ENCODE measurements around the gene VAMP4. TPM values are rescaled to one million over a fixed set of nuclear protein-coding genes. Genes with fewer than 3 reads are reported as not detected.

Gene VAMP4
- total and polyA plus RNA-seq, 4 donors, result 6.6 to 20.9 (median 10.6) TPM

DNA sequence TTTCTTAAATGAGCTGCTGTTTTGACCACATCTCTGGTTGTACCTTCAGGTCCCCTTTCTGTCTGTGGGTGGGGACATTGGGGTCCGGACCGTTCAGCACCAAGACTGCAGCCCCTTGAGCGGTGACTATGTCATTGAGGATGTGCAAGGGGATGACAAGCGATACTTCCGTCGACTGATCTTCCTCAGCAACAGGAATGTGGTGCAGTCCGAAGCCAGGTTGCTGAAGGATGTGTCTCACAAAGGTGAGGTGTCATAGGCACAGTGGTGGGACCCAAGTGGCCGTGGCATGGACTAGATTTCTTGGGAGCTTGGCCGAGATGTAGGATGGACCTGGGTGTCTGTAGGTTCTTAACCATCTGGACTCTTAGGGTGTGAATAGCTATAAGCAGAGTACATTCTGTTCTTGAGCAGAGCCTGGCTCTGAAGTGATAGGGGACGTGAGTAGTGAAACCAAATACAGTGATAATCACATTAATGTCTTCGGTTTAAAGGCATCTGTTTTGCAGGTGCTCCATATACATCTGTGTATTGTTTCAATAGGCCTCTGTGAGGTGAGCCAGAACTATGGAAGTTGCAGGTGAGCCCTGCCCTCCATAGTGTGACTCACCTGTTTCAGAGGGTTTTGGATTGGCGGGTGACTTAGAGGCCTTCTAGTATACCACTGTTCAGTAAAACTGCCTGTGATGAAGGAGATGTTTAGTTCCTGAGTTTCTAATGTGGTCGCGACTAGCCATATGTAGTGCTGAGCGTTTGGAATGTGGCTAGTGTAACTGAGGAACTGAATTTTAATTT, 46.0 kb upstream of the VAMP4 start:
- DNase-seq (no peak), ATAC-seq (ENCODE audit: insufficient read depth, low FRiP score) (no peak)

DNA sequence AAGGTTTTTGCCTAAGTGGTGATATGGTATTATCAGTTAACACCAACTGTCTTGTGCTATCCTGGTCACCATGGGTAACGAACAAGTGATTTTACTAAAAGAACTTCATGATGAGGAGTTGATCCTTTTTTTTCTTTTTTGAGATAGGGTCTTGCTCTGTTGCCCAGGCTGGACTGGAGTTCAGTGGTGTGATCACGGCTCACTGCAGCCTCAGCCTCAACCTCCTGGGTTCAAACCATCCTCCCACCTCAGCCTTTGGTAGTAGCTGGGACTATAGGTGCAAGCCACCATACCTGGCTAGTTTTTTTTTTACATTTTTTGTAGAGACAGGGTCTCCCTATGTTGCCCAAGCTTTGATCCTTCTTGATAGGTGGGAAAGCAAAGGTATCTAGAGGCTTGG, 44.7 kb upstream of the VAMP4 start:
- DNase-seq (no peak), ATAC-seq (ENCODE audit: insufficient read depth, low FRiP score) (no peak)
- 95 to 98% methylated on average over 2 of the region's 2 CpGs for WGBS, 2 donors
- Histone ChIP-seq H3K9ac (ENCODE audit: insufficient read depth in 1 of 2, low read length in 2 of 2) (no peak overlapping the region), H3K27ac (ENCODE audit: low read depth in 1 of 2, low read length in 1 of 2) (no peak overlapping the region), H3K4me1 (ENCODE audit: control insufficient read depth in 5 of 5, insufficient read depth in 5 of 5, low read length in 5 of 5) (peaks cover 0 to 12% (median 5%) of the 10 kb centered on the region in 5 donors), H3K27me3 (ENCODE audit: control insufficient read depth in 3 of 3, insufficient read depth in 3 of 3, low read length in 2 of 3) (no peaks in the 10 kb centered on the region), H3K9me3 (ENCODE audit: control insufficient read depth in 4 of 4, insufficient read depth in 3 of 4, low read length in 3 of 4) (no peaks in the 10 kb centered on the region), H3K4me3 (no peak overlapping the region), H3K36me3 (ENCODE audit: control insufficient read depth in 4 of 4, insufficient read depth in 4 of 4, low read length in 4 of 4) (peaks cover 39 to 56% (median 43%) of the 10 kb centered on the region in 4 donors)
- TF ChIP-seq CTCF (IDR thresholded peaks at IDR 0.05; ENCODE audit: control extremely low read depth, extremely low read depth), result no peak

More for the DNA sequence above, 46.0 kb upstream of the VAMP4 start:
- H3K27ac ChIP-seq (ENCODE audit: low read depth in 1 of 2, low read length in 1 of 2), result no peak overlapping the region
- peaks cover 0 to 7% (median under 1%) of the 10 kb centered on the region in 5 donors for H3K4me1 ChIP-seq (ENCODE audit: control insufficient read depth in 5 of 5, insufficient read depth in 5 of 5, low read length in 5 of 5)
- TF ChIP-seq CTCF (IDR thresholded peaks at IDR 0.05; ENCODE audit: control extremely low read depth, extremely low read depth), result no peak
- no peaks in the 10 kb centered on the region for H3K9me3 ChIP-seq (ENCODE audit: control insufficient read depth in 4 of 4, insufficient read depth in 3 of 4, low read length in 3 of 4)
- WGBS, 2 donors, result 95 to 96% methylated on average over 15 of the region's 15 CpGs
- no peaks in the 10 kb centered on the region for H3K27me3 ChIP-seq (ENCODE audit: control insufficient read depth in 3 of 3, insufficient read depth in 3 of 3, low read length in 2 of 3)
- H3K36me3 ChIP-seq (ENCODE audit: control insufficient read depth in 4 of 4, insufficient read depth in 4 of 4, low read length in 4 of 4), result peaks cover 44 to 69% (median 50%) of the 10 kb centered on the region in 4 donors
- no peak overlapping the region for H3K4me3 ChIP-seq
- H3K9ac ChIP-seq (ENCODE audit: insufficient read depth in 1 of 2, low read length in 2 of 2), result no peak overlapping the region

DNA sequence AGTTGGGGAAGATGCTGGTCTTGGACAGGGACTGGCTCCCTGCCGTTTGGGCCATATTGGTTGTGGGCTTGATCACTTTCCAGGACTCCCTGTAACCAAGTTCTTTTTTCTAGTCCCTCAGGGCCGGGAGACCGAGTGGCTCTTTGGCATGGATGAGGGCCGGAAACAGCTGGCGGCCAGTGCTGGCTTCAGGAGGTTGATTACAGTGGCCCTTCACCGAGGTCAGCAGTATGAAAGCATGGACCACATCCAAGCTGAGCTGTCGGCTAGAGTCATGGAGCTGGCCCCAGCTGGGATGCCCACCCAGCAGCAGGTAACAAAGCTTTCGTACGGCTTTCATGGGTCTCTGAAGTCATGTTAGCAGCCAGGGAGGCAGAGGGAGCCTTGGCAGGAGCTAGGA, 43.9 kb upstream of the VAMP4 start:
- H3K27ac ChIP-seq (ENCODE audit: low read depth in 1 of 2, low read length in 1 of 2), result no peak overlapping the region
- 84 to 89% methylated on average over 9 of the region's 9 CpGs for WGBS, 2 donors
- H3K4me1 ChIP-seq (ENCODE audit: control insufficient read depth in 5 of 5, insufficient read depth in 5 of 5, low read length in 5 of 5), result peaks cover 0 to 12% (median 5%) of the 10 kb centered on the region in 5 donors
- ATAC-seq (ENCODE audit: insufficient read depth, low FRiP score), result no peak
- TF ChIP-seq CTCF (IDR thresholded peaks at IDR 0.05; ENCODE audit: control extremely low read depth, extremely low read depth), result no peak
- H3K4me3 ChIP-seq, result no peak overlapping the region
- no peak for DNase-seq
- H3K36me3 ChIP-seq (ENCODE audit: control insufficient read depth in 4 of 4, insufficient read depth in 4 of 4, low read length in 4 of 4), result peaks cover 39 to 50% (median 42%) of the 10 kb centered on the region in 4 donors
- no peaks in the 10 kb centered on the region for H3K27me3 ChIP-seq (ENCODE audit: control insufficient read depth in 3 of 3, insufficient read depth in 3 of 3, low read length in 2 of 3)
- H3K9ac ChIP-seq (ENCODE audit: insufficient read depth in 1 of 2, low read length in 2 of 2), result no peak overlapping the region
- H3K9me3 ChIP-seq (ENCODE audit: control insufficient read depth in 4 of 4, insufficient read depth in 3 of 4, low read length in 3 of 4), result no peaks in the 10 kb centered on the region
